Measurements from ENCODE around the gene NHLRC1. TPM values are rescaled to one million over a fixed set of nuclear protein-coding genes. Genes with fewer than 3 reads are reported as not detected.

Gene NHLRC1
- total and polyA plus RNA-seq, 2 donors, result 0.99 to 2.4 TPM

DNA sequence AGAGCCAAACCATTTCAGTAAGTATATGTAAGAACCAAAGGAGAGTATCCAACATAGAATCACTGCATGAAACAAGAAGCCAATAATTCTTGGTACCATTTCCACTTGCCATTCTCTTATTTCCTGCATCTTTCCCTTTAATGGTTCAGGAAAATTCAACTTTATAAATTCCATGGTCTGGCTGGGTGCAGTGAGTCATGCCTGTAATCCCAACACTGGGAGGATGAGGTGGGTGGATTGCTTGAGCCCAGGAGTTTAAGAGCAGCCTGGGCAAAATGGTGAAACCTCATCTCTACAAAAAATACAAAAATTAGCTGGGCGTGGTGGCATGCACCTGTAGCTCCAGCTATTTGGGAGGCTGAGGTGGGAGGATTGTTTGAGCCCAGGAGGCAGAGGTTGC lies 21.2 kb downstream of the NHLRC1 start:
- H3K27me3 ChIP-seq (ENCODE audit: control insufficient read depth in 2 of 2, insufficient read depth in 1 of 2, low read length in 1 of 2), result no peaks in the 10 kb centered on the region
- no peak for DNase-seq (ENCODE audit: low read depth in 6 of 9, low spot score in 9 of 9)
- no peaks in the 10 kb centered on the region for H3K9me3 ChIP-seq (ENCODE audit: control insufficient read depth in 2 of 2, insufficient read depth in 1 of 2, low read length in 1 of 2)
- no peak overlapping the region for H3K4me3 ChIP-seq (ENCODE audit: low read length in 2 of 2)
- 95% methylated on average over 1 of the region's 1 CpG for WGBS
- H3K36me3 ChIP-seq (ENCODE audit: control insufficient read depth in 2 of 2, insufficient read depth in 2 of 2, low read length in 1 of 2), result no peaks in the 10 kb centered on the region
- H3K27ac ChIP-seq (ENCODE audit: low read depth in 1 of 2, low read length in 1 of 2), result no peak overlapping the region
- H3K4me1 ChIP-seq (ENCODE audit: control insufficient read depth in 2 of 2, insufficient read depth in 2 of 2, low read length in 2 of 2), result no peaks in the 10 kb centered on the region

DNA sequence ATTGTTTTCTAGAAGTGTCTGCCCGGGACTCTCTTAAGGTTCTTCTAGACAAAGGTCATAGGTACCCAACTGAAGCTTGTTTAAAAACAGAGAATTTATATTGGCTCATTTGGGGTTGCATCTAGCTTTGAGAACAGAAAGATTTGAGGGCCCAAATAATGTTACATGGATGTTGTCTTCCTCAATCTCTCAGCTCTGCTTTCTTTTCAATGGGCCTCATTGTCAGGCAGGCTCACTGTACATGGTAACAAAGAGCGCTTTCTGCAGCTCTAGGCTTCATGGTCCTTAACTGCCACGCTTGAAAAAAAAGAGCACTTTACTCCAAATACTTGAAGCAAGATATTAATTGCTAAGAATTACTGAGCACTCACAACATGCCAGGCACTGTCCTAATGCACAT lies 22.2 kb downstream of the NHLRC1 start:
- 82% methylated on average over 3 of the region's 3 CpGs for WGBS

DNA sequence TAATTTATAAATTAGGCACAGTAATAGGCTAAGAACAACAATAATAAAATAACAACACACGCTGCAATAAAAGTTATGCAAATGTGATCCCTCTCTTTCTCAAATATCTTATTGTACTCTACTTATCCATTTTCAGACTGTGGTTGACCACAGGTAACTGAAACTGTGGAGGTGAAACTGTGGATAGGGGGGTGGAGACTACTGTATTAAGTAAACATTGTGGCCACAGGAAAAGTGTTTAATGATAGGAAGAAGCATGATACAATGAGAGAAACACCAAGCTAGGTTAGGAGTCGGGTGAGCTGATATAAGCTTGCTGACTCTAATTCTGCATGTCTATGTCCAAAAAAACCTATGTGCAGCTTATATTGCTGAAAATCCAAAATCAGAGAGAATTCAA lies 23.0 kb downstream of the NHLRC1 start:
- H3K27me3 ChIP-seq (ENCODE audit: control insufficient read depth in 2 of 2, insufficient read depth in 1 of 2, low read length in 1 of 2), result no peaks in the 10 kb centered on the region
- H3K36me3 ChIP-seq (ENCODE audit: control insufficient read depth in 2 of 2, insufficient read depth in 2 of 2, low read length in 1 of 2), result no peaks in the 10 kb centered on the region
- no peak overlapping the region for H3K4me3 ChIP-seq (ENCODE audit: low read length in 2 of 2)
- no peaks in the 10 kb centered on the region for H3K4me1 ChIP-seq (ENCODE audit: control insufficient read depth in 2 of 2, insufficient read depth in 2 of 2, low read length in 2 of 2)
- DNase-seq (ENCODE audit: low read depth in 6 of 9, low spot score in 9 of 9), result no peak
- 64% methylated on average over 2 of the region's 2 CpGs for WGBS
- H3K27ac ChIP-seq (ENCODE audit: low read depth in 1 of 2, low read length in 1 of 2), result no peak overlapping the region
- no peaks in the 10 kb centered on the region for H3K9me3 ChIP-seq (ENCODE audit: control insufficient read depth in 2 of 2, insufficient read depth in 1 of 2, low read length in 1 of 2)

More for the DNA sequence above, 22.2 kb downstream of the NHLRC1 start:
- Histone ChIP-seq H3K36me3 (ENCODE audit: control insufficient read depth in 2 of 2, insufficient read depth in 2 of 2, low read length in 1 of 2) (no peaks in the 10 kb centered on the region), H3K27me3 (ENCODE audit: control insufficient read depth in 2 of 2, insufficient read depth in 1 of 2, low read length in 1 of 2) (no peaks in the 10 kb centered on the region), H3K9me3 (ENCODE audit: control insufficient read depth in 2 of 2, insufficient read depth in 1 of 2, low read length in 1 of 2) (no peaks in the 10 kb centered on the region), H3K27ac (ENCODE audit: low read depth in 1 of 2, low read length in 1 of 2) (no peak overlapping the region), H3K4me1 (ENCODE audit: control insufficient read depth in 2 of 2, insufficient read depth in 2 of 2, low read length in 2 of 2) (no peaks in the 10 kb centered on the region), H3K4me3 (ENCODE audit: low read length in 2 of 2) (no peak overlapping the region)
- no peak for DNase-seq (ENCODE audit: low read depth in 6 of 9, low spot score in 9 of 9)

DNA sequence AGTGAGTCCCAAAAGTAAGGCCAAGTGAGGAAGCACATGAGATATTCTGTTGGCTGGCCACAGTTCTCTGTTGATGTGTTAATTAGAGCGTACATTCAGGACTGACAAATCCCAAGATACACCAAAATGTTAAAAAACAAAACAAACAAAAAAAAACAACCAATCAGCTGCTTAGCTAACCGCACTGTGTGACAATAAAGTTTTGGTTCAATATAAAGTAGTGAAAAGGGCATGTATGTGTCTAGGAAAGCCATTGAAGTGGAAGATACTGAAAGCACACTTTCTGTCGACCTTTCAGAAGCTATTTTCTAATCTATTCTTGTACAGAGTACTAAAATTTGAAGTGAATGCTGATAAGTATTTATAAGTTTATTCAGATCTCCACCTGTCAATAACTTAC lies 26.1 kb downstream of the NHLRC1 start:
- Histone ChIP-seq H3K4me3 (ENCODE audit: low read length in 2 of 2) (no peak overlapping the region), H3K9me3 (ENCODE audit: control insufficient read depth in 2 of 2, insufficient read depth in 1 of 2, low read length in 1 of 2) (no peaks in the 10 kb centered on the region), H3K4me1 (ENCODE audit: control insufficient read depth in 2 of 2, insufficient read depth in 2 of 2, low read length in 2 of 2) (no peaks in the 10 kb centered on the region), H3K27me3 (ENCODE audit: control insufficient read depth in 2 of 2, insufficient read depth in 1 of 2, low read length in 1 of 2) (no peaks in the 10 kb centered on the region), H3K36me3 (ENCODE audit: control insufficient read depth in 2 of 2, insufficient read depth in 2 of 2, low read length in 1 of 2) (no peaks in the 10 kb centered on the region), H3K27ac (ENCODE audit: low read depth in 1 of 2, low read length in 1 of 2) (no peak overlapping the region)
- DNase-seq (ENCODE audit: low read depth in 6 of 9, low spot score in 9 of 9), result no peak
- 94% methylated on average over 3 of the region's 3 CpGs for WGBS

DNA sequence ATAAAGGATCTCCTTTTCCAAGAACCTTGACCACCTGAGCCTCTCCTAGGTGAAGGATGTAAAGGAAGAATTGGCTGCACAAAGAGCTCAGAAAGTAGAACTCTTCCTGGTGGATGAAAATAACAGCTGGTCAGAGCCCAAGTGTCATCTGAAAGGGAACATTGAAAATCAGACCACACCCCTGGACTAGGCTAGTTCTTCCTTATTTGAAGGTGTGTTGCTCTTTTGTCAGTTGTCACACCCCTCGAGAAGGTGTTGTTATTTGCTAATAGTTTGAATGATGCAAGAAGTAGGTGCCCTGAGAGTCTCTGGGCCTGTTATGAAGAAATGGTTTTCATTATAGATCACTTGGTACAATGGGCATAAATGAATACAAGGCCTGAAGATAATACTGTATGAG lies 31.1 kb downstream of the NHLRC1 start:
- no peak overlapping the region for H3K4me3 ChIP-seq (ENCODE audit: low read length in 2 of 2)
- DNase-seq (ENCODE audit: low read depth in 6 of 9, low spot score in 9 of 9), result no peak
- 94% methylated on average over 1 of the region's 1 CpG for WGBS
- H3K36me3 ChIP-seq (ENCODE audit: control insufficient read depth in 2 of 2, insufficient read depth in 2 of 2, low read length in 1 of 2), result no peaks in the 10 kb centered on the region
- H3K9me3 ChIP-seq (ENCODE audit: control insufficient read depth in 2 of 2, insufficient read depth in 1 of 2, low read length in 1 of 2), result peaks cover 0 to 9% of the 10 kb centered on the region in 2 donors
- H3K27ac ChIP-seq (ENCODE audit: low read depth in 1 of 2, low read length in 1 of 2), result no peak overlapping the region
- H3K27me3 ChIP-seq (ENCODE audit: control insufficient read depth in 2 of 2, insufficient read depth in 1 of 2, low read length in 1 of 2), result no peaks in the 10 kb centered on the region
- no peaks in the 10 kb centered on the region for H3K4me1 ChIP-seq (ENCODE audit: control insufficient read depth in 2 of 2, insufficient read depth in 2 of 2, low read length in 2 of 2)

DNA sequence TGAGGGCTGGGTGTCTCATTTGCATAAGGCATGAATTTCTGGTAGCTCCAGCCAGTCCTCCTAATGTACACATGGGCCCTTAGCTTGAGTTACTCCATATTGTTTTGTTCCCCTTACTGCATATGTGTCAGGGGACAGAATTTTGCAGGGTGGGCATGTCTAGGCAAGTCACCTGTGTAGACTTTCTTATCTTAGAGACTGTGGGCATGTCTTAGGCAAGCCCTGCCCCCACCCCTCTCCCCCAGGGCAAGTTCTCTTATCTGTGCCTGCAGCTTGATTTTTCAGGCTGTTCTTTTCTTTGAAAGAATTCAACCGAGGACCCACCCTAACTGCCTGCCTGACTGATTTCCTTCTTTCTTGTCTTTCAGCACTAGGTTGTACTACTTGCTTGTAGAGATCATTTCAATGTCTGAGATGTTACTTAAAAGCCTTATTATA lies 32.1 kb downstream of the NHLRC1 start:
- Histone ChIP-seq H3K4me1 (ENCODE audit: control insufficient read depth in 2 of 2, insufficient read depth in 2 of 2, low read length in 2 of 2) (no peaks in the 10 kb centered on the region), H3K36me3 (ENCODE audit: control insufficient read depth in 2 of 2, insufficient read depth in 2 of 2, low read length in 1 of 2) (no peaks in the 10 kb centered on the region)
- 84% methylated on average over 1 of the region's 1 CpG for WGBS

DNA sequence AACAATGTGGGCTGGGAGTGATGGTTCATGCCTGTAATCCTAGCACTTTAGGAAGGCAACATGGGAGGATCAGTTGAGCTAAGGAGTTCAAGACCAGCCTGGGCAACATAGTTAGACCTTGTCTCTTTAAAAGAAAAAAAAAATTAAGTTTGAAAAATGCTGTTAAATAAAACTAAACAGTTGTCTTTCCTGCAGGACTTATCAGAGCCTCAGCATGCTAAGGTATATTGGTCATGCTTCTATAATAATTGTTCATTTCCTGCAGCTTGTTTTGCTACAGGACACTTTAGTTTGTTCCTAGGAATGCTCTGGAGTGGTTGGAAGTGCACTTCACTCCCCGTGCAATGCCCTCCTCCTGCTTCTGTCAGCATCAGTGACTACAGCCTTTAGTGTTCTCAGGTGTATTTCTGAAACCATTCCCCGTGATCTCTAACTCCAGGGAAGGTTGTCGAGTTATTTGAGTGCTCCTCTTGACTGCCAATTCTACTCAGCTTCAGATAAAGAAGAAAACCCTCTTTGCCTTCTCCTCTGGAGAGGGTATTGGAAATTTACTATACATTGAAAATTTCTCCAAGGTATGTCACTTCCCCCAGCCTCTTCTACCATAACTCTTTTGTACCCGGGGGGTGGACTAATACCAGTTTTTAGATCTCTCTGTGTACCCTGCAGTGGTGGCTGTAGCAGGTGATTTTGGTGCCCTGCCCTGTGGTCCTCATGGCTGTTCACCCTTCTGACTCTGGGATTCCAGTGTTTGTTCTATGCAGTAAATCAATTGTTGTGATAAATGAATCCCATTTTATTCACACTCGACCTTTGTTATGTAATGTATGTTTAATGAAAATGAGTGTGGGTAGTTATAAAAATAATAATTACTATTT lies 33.8 kb downstream of the NHLRC1 start:
- peaks cover 0 to 9% of the 10 kb centered on the region in 2 donors for H3K9me3 ChIP-seq (ENCODE audit: control insufficient read depth in 2 of 2, insufficient read depth in 1 of 2, low read length in 1 of 2)
- H3K27ac ChIP-seq (ENCODE audit: low read depth in 1 of 2, low read length in 1 of 2), result no peak overlapping the region
- H3K4me1 ChIP-seq (ENCODE audit: control insufficient read depth in 2 of 2, insufficient read depth in 2 of 2, low read length in 2 of 2), result no peaks in the 10 kb centered on the region
- H3K36me3 ChIP-seq (ENCODE audit: control insufficient read depth in 2 of 2, insufficient read depth in 2 of 2, low read length in 1 of 2), result no peaks in the 10 kb centered on the region
- H3K4me3 ChIP-seq (ENCODE audit: low read length in 2 of 2), result no peak overlapping the region
- no peak for DNase-seq (ENCODE audit: low read depth in 6 of 9, low spot score in 9 of 9)
- H3K27me3 ChIP-seq (ENCODE audit: control insufficient read depth in 2 of 2, insufficient read depth in 1 of 2, low read length in 1 of 2), result no peaks in the 10 kb centered on the region
- WGBS, result 92% methylated on average over 5 of the region's 5 CpGs

More for the DNA sequence above, 32.1 kb downstream of the NHLRC1 start:
- H3K27ac ChIP-seq (ENCODE audit: low read depth in 1 of 2, low read length in 1 of 2), result no peak overlapping the region
- no peak for DNase-seq (ENCODE audit: low read depth in 6 of 9, low spot score in 9 of 9)
- no peak overlapping the region for H3K4me3 ChIP-seq (ENCODE audit: low read length in 2 of 2)
- H3K9me3 ChIP-seq (ENCODE audit: control insufficient read depth in 2 of 2, insufficient read depth in 1 of 2, low read length in 1 of 2), result peaks cover 0 to 9% of the 10 kb centered on the region in 2 donors
- H3K27me3 ChIP-seq (ENCODE audit: control insufficient read depth in 2 of 2, insufficient read depth in 1 of 2, low read length in 1 of 2), result no peaks in the 10 kb centered on the region

DNA sequence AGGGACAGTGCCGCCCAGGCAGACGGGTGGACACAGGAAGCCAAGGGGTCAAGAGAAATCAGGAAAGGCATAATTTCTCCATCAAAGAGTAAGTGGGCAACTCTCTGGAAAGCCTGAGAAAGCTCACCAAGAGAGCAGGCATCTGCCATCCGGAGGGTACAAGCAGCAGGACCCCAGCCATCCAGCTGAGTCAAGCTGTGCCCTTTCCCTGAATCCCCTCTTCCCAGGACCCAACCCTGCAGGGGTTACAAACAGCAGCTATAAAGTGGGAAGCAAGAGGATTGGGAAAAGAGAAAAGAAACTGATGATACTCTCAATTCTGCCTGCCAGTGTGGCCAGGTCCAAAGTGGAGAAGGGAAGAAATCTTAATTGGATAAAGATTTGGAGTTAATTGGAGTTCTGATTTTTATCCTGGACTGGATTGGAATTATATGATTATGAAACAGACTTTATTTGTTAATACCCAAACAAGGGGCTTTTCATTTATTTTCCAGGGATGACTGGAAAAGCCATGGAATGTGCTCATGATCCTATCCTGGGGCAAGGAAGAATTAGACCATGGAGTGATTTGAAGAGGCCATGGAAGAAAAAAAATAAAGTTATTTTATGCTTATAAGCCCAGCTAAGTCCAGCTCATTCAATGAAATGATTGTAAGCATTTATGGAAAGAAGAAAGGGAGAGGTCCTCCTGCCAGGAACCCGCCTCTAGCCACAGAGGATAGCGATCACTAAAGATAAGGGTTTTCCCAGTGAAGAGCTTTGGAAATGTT lies 34.9 kb downstream of the NHLRC1 start:
- 97% methylated on average over 5 of the region's 5 CpGs for WGBS
- no peak for DNase-seq (ENCODE audit: low read depth in 6 of 9, low spot score in 9 of 9)

DNA sequence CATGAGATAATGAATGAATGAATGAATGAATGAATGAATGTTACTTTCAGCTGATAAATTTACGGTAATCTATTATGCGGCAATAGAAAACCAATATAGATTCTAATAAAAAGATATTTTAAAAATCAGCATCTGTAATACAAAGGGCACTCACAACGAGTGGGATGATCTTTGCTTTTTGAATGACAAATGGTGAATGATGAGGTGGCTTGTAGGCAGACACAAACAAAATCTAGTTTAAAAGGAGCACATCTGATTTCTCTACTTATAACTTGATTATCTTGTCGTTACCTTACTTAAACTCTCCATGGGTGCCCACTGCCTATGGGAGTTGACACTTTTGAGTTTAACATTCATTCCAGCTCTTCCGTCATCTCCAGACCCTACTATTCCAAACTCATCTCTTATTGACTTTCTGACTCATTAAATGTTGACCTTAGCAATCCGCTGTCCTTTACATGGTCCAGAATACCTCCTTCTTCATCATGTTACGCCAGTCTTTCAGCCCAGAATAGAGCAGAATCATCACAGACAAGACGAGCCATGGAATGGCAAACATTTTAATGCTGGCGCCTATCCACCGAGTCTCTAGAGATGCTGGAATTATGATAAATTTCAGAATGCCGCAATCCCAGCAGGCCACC lies 41.3 kb downstream of the NHLRC1 start:
- Histone ChIP-seq H3K36me3 (ENCODE audit: control insufficient read depth in 2 of 2, insufficient read depth in 2 of 2, low read length in 1 of 2) (no peaks in the 10 kb centered on the region), H3K4me1 (ENCODE audit: control insufficient read depth in 2 of 2, insufficient read depth in 2 of 2, low read length in 2 of 2) (no peaks in the 10 kb centered on the region), H3K9me3 (ENCODE audit: control insufficient read depth in 2 of 2, insufficient read depth in 1 of 2, low read length in 1 of 2) (no peaks in the 10 kb centered on the region), H3K27me3 (ENCODE audit: control insufficient read depth in 2 of 2, insufficient read depth in 1 of 2, low read length in 1 of 2) (no peaks in the 10 kb centered on the region), H3K4me3 (ENCODE audit: low read length in 2 of 2) (no peak overlapping the region), H3K27ac (ENCODE audit: low read depth in 1 of 2, low read length in 1 of 2) (no peak overlapping the region)
- 91% methylated on average over 11 of the region's 11 CpGs for WGBS
- DNase-seq (ENCODE audit: low read depth in 6 of 9, low spot score in 9 of 9), result no peak

More for the DNA sequence above, 34.9 kb downstream of the NHLRC1 start:
- H3K4me1 ChIP-seq (ENCODE audit: control insufficient read depth in 2 of 2, insufficient read depth in 2 of 2, low read length in 2 of 2), result no peaks in the 10 kb centered on the region
- no peak overlapping the region for H3K27ac ChIP-seq (ENCODE audit: low read depth in 1 of 2, low read length in 1 of 2)
- no peaks in the 10 kb centered on the region for H3K36me3 ChIP-seq (ENCODE audit: control insufficient read depth in 2 of 2, insufficient read depth in 2 of 2, low read length in 1 of 2)
- H3K4me3 ChIP-seq (ENCODE audit: low read length in 2 of 2), result no peak overlapping the region
- H3K9me3 ChIP-seq (ENCODE audit: control insufficient read depth in 2 of 2, insufficient read depth in 1 of 2, low read length in 1 of 2), result peaks cover 0 to 9% of the 10 kb centered on the region in 2 donors
- no peaks in the 10 kb centered on the region for H3K27me3 ChIP-seq (ENCODE audit: control insufficient read depth in 2 of 2, insufficient read depth in 1 of 2, low read length in 1 of 2)
